NB4 (cell line): ENCODE data around the gene SLIT1.

Experiments
- CTCF ChIP-seq: IDR thresholded peaks from one replicate; pipeline ENCODE4 v1.5.1; 2012; ENCODE audit warnings: low read depth, low read length
- MYC ChIP-seq: IDR thresholded peaks from 2 replicates; pipeline ENCODE4 v1.6.1; 2011; ENCODE audit warnings: low read depth, low read length
- POLR2A ChIP-seq: IDR thresholded peaks from 2 replicates; pipeline ENCODE4 v1.6.1; 2011; ENCODE audit warnings: mild to moderate bottlenecking; ENCODE audit not compliant: insufficient read length; ENCODE audit errors: extremely low read depth

- TF ChIP-seq POLR2A (no peak), CTCF (no peak), MYC (no peak)
These were observed 85.1 kb downstream of the SLIT1 start for GRCh38 chr10:97100657-97101056.
